B cell (primary cell): ENCODE measurements around the gene RPH3AL. TPM values are rescaled to one million over a fixed set of nuclear protein-coding genes. Genes with fewer than 3 reads are reported as not detected.

Source experiments
- ATAC-seq: fragments of 200-7000 bp; cut with Tn5 transposase; one replicate; pipeline ENCODE4 v1.10.0; 2021; ENCODE audit warnings: low read depth, mild to moderate bottlenecking, moderate number of reproducible peaks, moderate library complexity
- CTCF ChIA-PET: fragments of 350-600 bp; sonication (Branson Sonifier 250); formaldehyde crosslinking; loops from one replicate; lab custom pipeline; 2021; ENCODE audit warnings: antibody characterized with exemption, inconsistent platforms; lab: Charles Lee
- POLR2A ChIA-PET: fragments of 350-600 bp; sonication (Branson Sonifier 250); formaldehyde crosslinking; loops from one replicate; lab custom pipeline; 2021; ENCODE audit warnings: antibody characterized with exemption; lab: Charles Lee
- DNase-seq: peaks from one replicate; pipeline ENCODE4 v3.0.0; 2013
- H2AFZ ChIP-seq: 2 replicates; pipeline ENCODE4 v1.6.1; 2012; ENCODE audit warnings: mild to moderate bottlenecking, low read depth, low read length; ENCODE audit not compliant: insufficient read depth, poor library complexity, severe bottlenecking
- H3K27ac ChIP-seq, 2 donors: 1 replicate in 1 of 2; 2 replicates in 1 of 2; pipeline ENCODE4 v1.5.1; 2012 to 2013; ENCODE audit warnings: low read length in 2 of 2, mild to moderate bottlenecking in 2 of 2, moderate library complexity in 1 of 2
- H3K27me3 ChIP-seq, 4 experiments: fragments of 200-600 bp in 1 of 4; sonication (generic) in 1 of 4; replicated peaks in 1 of 4; 1 replicate in 2 of 4; 2 replicates in 2 of 4; pipeline versions ENCODE4 v1.6.1 to v1.7.0; 2013 to 2016; ENCODE audit warnings: low read length in 3 of 4, mild to moderate bottlenecking in 2 of 4, mixed read lengths in 1 of 4, moderate library complexity in 1 of 4; ENCODE audit not compliant: insufficient read depth in 4 of 4, control insufficient read depth in 3 of 4; ENCODE audit errors: control extremely low read depth in 1 of 4
- H3K36me3 ChIP-seq, 2 experiments: replicated peaks in 1 of 2; 1 replicate in 1 of 2; 2 replicates in 1 of 2; pipeline versions ENCODE4 v1.6.1 to v1.7.1; 2013; ENCODE audit warnings: low read length in 1 of 2; ENCODE audit not compliant: insufficient read depth in 2 of 2, control insufficient read depth in 1 of 2; ENCODE audit errors: control extremely low read depth in 1 of 2, extremely low read depth in 1 of 2
- H3K4me1 ChIP-seq, 2 donors: fragments of 200-600 bp in 1 of 2; sonication (generic) in 1 of 2; 1 replicate in 1 of 2; 2 replicates in 1 of 2; pipeline versions ENCODE4 v1.5.1 to v1.6.1; 2013 to 2017; ENCODE audit warnings: low read length in 2 of 2; ENCODE audit not compliant: control insufficient read depth in 2 of 2, insufficient read depth in 2 of 2
- H3K4me2 ChIP-seq: replicated peaks from 2 replicates; pipeline ENCODE3; 2012; ENCODE audit warnings: mild to moderate bottlenecking, low read depth, low read length; ENCODE audit not compliant: poor library complexity, severe bottlenecking
- H3K4me3 ChIP-seq, 5 experiments: fragments of 200-600 bp in 1 of 5; sonication (generic) in 1 of 5; 1 replicate in 3 of 5; 2 replicates in 2 of 5; pipeline versions ENCODE4 v1.5.1 to v1.7.0; 2011 to 2016; ENCODE audit warnings: low read length in 4 of 5, mild to moderate bottlenecking in 4 of 5, low read depth in 2 of 5, control low read depth in 1 of 5, moderate library complexity in 1 of 5; ENCODE audit not compliant: insufficient read depth in 1 of 5; ENCODE audit errors: control extremely low read depth in 1 of 5, extremely low read depth in 1 of 5
- H3K79me2 ChIP-seq: fragments of 200-600 bp; sonication (generic); one replicate; pipeline ENCODE4 v1.6.0; 2016; ENCODE audit warnings: low read length; ENCODE audit not compliant: control insufficient read depth, insufficient read depth
- H3K9ac ChIP-seq: fragments of 200-600 bp; sonication (generic); 2 replicates; pipeline ENCODE4 v1.6.1; 2017; ENCODE audit warnings: mild to moderate bottlenecking, low read length, moderate library complexity
- H3K9me3 ChIP-seq, 3 donors: one replicate each; pipeline versions ENCODE4 v1.6.1 to v1.7.1; 2013; ENCODE audit warnings: low read length in 2 of 3; ENCODE audit not compliant: control insufficient read depth in 2 of 3, insufficient read depth in 1 of 3; ENCODE audit errors: control extremely low read depth in 1 of 3
- H4K20me1 ChIP-seq: 2 replicates; pipeline ENCODE4 v1.6.0; 2012; ENCODE audit warnings: mild to moderate bottlenecking, low read length; ENCODE audit not compliant: insufficient read depth, control insufficient read depth, poor library complexity, severe bottlenecking
- H3K27ac Mint-ChIP-seq: one replicate; pipeline ENCODE4 v1.8.0; 2021; ENCODE audit warnings: mixed read lengths
- H3K27me3 Mint-ChIP-seq: one replicate; pipeline ENCODE4 v1.8.0; 2021; ENCODE audit warnings: mixed read lengths
- H3K4me1 Mint-ChIP-seq: one replicate; pipeline ENCODE4 v1.8.0; 2021; ENCODE audit warnings: mixed read lengths
- H3K4me3 Mint-ChIP-seq: one replicate; pipeline ENCODE4 v1.8.0; 2021; ENCODE audit warnings: mixed read lengths
- H3K9me3 Mint-ChIP-seq: one replicate; pipeline ENCODE4 v1.8.0; 2022; ENCODE audit warnings: mixed read lengths; ENCODE audit not compliant: insufficient read depth
- EZH2 ChIP-seq: IDR thresholded peaks from 2 replicates; pipeline ENCODE4 v1.6.1; 2012; ENCODE audit warnings: borderline replicate concordance, low read depth, mild to moderate bottlenecking, moderate library complexity, low read length; ENCODE audit not compliant: insufficient read depth, poor library complexity, severe bottlenecking
- WGBS: methylation state at CpG from one replicate; pipeline ENCODE4 v1.1.5; 2013; ENCODE audit warnings: missing lambda C conversion rate; ENCODE audit not compliant: insufficient coverage; 5-methylcytosine and 5-hydroxymethylcytosine counted together
- intact Hi-C: fragments of 100-400 bp; cut with micrococcal nuclease; formaldehyde crosslinking; loops from one replicate; pipeline ENCODE4 v1.10.0; 2022
- polyA plus RNA-seq: library from polyadenylated mRNA; depleted of rRNA; stranded (reverse); fragments of >200 nt; gene quantifications from 2 replicates; pipeline ENCODE4 v1.2.3, GENCODE V29; 2012
- total RNA-seq, 2 donors: library from RNA; stranded (reverse); fragments of 120-200 nt in 1 of 2; gene quantifications; 1 replicate in 1 of 2; 2 replicates in 1 of 2; pipeline versions ENCODE4 v1.2.3 to v1.2.4, GENCODE V29; 2013 to 2022
- TF ChIP-seq, protein P1 (sequence below): fragments of 200-600 bp; IDR thresholded peaks from one replicate; pipeline ENCODE4 v1.8.0; 2022; ENCODE audit warnings: antibody characterized with exemption, mild to moderate bottlenecking

The RPH3AL gene
- total and polyA plus RNA-seq, 2 donors (not counting 1 experiment from before 2014, with no cell fraction given): 10.8 to 13.3 TPM

DNA sequence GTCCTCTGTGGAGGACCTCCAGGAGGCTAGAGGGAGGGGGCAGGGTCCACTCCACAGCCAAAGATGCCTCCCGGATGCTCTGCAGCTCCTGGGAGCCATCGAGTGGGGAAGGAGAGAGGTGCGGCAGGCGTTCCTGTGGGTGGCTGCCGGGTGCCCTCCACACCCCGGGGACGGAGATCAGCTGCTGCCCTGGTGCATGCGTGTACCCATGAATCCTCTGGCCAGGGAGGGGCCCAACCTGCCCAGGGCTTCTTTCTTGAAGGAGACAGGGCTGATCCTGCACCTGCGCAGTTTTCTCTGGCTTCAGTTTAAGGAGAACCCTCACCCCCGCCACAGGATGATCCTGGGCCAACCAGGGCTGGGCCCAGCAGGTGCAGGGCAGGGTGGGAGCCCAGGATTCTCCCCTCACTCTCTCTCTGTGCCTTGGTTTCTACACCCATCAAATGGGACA is 137.7 kb downstream of the RPH3AL start:
- H3K4me1 Mint-ChIP-seq: peaks cover 8% of the 10 kb centered on the region
- no peaks in the 10 kb centered on the region for H3K36me3 ChIP-seq
- H3K4me2 ChIP-seq: peak overlapping the region; percentile 86
- ChIA-PET CTCF (no interaction called here), POLR2A (no interaction called here)
- peaks cover 0 to 2% (median 0%) of the 10 kb centered on the region in 3 donors for H3K9me3 ChIP-seq
- peak overlapping the region in 2 of 5 experiments; percentile 66 to 82 for H3K4me3 ChIP-seq
- no peak for ATAC-seq
- H3K9me3 Mint-ChIP-seq: no peaks in the 10 kb centered on the region
- DNase-seq: no peak
- intact Hi-C loops: no loop called here
- no peaks in the 10 kb centered on the region for H3K27me3 ChIP-seq
- no peak overlapping the region for H3K27ac Mint-ChIP-seq
- peak overlapping the region; percentile 83 for H3K4me3 Mint-ChIP-seq
- H4K20me1 ChIP-seq: no peaks in the 10 kb centered on the region
- WGBS: 98% methylated on average over 10 of the region's 10 CpGs
- peak overlapping the region; percentile 78 for H3K9ac ChIP-seq
- TF ChIP-seq EZH2: no peak
- TF ChIP-seq, protein P1, sequence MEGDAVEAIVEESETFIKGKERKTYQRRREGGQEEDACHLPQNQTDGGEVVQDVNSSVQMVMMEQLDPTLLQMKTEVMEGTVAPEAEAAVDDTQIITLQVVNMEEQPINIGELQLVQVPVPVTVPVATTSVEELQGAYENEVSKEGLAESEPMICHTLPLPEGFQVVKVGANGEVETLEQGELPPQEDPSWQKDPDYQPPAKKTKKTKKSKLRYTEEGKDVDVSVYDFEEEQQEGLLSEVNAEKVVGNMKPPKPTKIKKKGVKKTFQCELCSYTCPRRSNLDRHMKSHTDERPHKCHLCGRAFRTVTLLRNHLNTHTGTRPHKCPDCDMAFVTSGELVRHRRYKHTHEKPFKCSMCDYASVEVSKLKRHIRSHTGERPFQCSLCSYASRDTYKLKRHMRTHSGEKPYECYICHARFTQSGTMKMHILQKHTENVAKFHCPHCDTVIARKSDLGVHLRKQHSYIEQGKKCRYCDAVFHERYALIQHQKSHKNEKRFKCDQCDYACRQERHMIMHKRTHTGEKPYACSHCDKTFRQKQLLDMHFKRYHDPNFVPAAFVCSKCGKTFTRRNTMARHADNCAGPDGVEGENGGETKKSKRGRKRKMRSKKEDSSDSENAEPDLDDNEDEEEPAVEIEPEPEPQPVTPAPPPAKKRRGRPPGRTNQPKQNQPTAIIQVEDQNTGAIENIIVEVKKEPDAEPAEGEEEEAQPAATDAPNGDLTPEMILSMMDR: no peak
- H3K27ac ChIP-seq: no peak overlapping the region
- H3K4me1 ChIP-seq: peaks cover 4 to 14% of the 10 kb centered on the region in 2 donors
- peak overlapping the region; percentile 85 for H2AFZ ChIP-seq
- no peaks in the 10 kb centered on the region for H3K27me3 Mint-ChIP-seq
- H3K79me2 ChIP-seq: no peaks in the 10 kb centered on the region

DNA sequence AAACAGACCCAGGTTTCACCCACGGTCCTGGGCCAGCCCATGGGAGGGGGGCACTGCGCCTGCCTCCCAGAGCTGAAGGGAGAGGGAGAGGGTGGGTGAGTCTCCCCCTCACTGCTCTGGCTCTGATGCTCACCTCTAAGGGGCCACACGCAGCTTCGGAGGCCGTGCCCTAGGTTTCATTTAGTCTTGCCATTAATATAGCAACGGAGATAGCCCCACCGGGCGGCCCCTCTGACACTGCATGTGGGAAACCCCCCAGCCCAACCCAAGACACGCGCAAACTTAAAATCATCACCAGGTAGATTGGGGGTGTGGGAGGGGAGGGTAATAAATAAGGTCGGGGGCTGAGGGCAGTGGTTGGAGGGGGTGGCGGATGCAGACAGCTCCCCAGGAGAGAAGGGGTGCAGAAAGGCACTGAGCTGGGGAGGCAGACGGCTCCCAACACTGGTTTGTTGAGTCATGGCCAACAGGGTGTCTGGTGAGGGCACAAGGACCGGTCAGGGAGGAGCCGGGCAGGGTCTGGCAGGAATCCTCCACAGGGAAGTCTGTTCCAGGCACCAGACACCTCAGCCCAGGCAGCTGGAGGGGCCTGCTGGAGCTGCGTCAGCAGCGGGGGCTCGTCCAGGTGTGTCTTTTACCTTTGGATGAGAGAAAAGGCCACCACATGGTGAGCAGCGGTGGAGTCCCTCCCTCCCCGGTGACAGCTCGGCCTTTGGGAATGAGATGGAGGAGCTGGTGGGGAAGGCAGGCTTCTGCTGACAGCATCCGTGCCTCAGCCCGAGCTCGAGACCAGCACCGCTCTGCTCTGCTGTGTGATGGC is 139.1 kb downstream of the RPH3AL start:
- H3K9me3 Mint-ChIP-seq: no peaks in the 10 kb centered on the region
- DNase-seq (no peak), ATAC-seq (no peak)
- intact Hi-C loops: no loop called here
- 95% methylated on average over 21 of the region's 25 CpGs for WGBS
- no peak overlapping the region for H3K27ac Mint-ChIP-seq
- H3K79me2 ChIP-seq: no peaks in the 10 kb centered on the region
- no peak overlapping the region for H3K4me3 Mint-ChIP-seq
- H2AFZ ChIP-seq: no peak overlapping the region
- no peak overlapping the region for H3K4me2 ChIP-seq
- no peak for TF ChIP-seq EZH2
- no peak overlapping the region for H3K27ac ChIP-seq
- H4K20me1 ChIP-seq: no peaks in the 10 kb centered on the region
- H3K27me3 ChIP-seq: peaks cover 0 to 4% (median 0%) of the 10 kb centered on the region in 4 experiments
- no peak overlapping the region for H3K9ac ChIP-seq
- H3K9me3 ChIP-seq: peaks cover 0 to 6% (median 0%) of the 10 kb centered on the region in 3 donors
- CTCF ChIA-PET: no interaction called here
- POLR2A ChIA-PET: no interaction called here
- peaks cover 8% of the 10 kb centered on the region for H3K4me1 Mint-ChIP-seq
- H3K27me3 Mint-ChIP-seq: peaks cover 4% of the 10 kb centered on the region
- no peaks in the 10 kb centered on the region for H3K36me3 ChIP-seq
- no peak overlapping the region for H3K4me3 ChIP-seq
- H3K4me1 ChIP-seq: peaks cover 4 to 14% of the 10 kb centered on the region in 2 donors
